ENCODE measurements around the gene ZNF544.

The ZNF544 gene

GRCh38 chr19:58203814-58204475, 24.8 kb upstream of the ZNF544 start:
- H4K20me1 ChIP-seq (ENCODE audit: insufficient read depth, low read length) = no peaks in the 10 kb centered on the region
- no peaks in the 10 kb centered on the region for H3K27me3 ChIP-seq (replicated peaks; ENCODE audit: insufficient read depth, low read length)
- no peak overlapping the region for H3K4me2 ChIP-seq (ENCODE audit: low read depth, low read length)
- no peaks in the 10 kb centered on the region for H3K4me1 ChIP-seq (ENCODE audit: low read length)
- H3K4me3 ChIP-seq (ENCODE audit: low read length) = no peak overlapping the region
- no peaks in the 10 kb centered on the region for H3F3A ChIP-seq (ENCODE audit: insufficient read depth, low read length)
- no peaks in the 10 kb centered on the region; the same call in 1 of the 2 replicates for H3K36me3 ChIP-seq (replicated peaks; ENCODE audit: insufficient read depth, low read length)
- no peak overlapping the region for H3K27ac ChIP-seq (ENCODE audit: low read length)
- H2AFZ ChIP-seq (ENCODE audit: low read length) = no peak overlapping the region
- no peaks in the 10 kb centered on the region for H3K79me2 ChIP-seq (ENCODE audit: low read length)
- H3K9me2 ChIP-seq (replicated peaks; ENCODE audit: insufficient read depth, low read length) = no peaks in the 10 kb centered on the region
- no peaks in the 10 kb centered on the region for H3K9me3 ChIP-seq (replicated peaks; ENCODE audit: insufficient read depth, low read length)
- no peak overlapping the region for H3K9ac ChIP-seq (ENCODE audit: low read length)
- TF ChIP-seq EZH2 (optimal IDR thresholded peaks at IDR 0.05; ENCODE audit: low read depth, low read length) = no peak
- no peak for TF ChIP-seq EZH2phosphoT487 (IDR thresholded peaks at IDR 0.05; ENCODE audit: low read length)
- TF ChIP-seq CTCF (IDR thresholded peaks at IDR 0.05; ENCODE audit: low read length) = no peak
- no peak for DNase-seq

DNA sequence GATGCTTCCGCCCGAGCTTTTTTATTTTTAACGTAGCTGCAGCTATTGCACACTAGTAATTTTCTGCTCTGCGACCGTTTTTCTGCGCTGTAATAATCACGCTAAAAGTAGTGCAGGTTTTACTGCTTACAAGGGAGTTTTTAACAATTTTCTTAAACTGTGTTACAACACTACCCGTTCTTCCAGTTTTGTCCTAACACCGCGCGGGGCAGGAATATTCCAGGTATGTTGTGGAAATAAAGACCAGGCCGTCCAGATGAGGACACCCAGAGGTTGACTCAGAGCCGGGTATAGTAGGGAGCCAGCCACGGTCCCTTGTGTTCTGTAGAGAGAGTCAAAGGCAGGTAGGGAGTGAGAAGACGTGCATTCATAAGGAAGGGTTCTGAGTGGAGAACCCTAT, 24.1 kb upstream of the ZNF544 start:
- Histone ChIP-seq H3K79me2 (ENCODE audit: low read length) (no peaks in the 10 kb centered on the region), H3K27ac (ENCODE audit: low read length) (no peak overlapping the region), H3K4me1 (ENCODE audit: low read length) (no peaks in the 10 kb centered on the region), H3K4me3 (ENCODE audit: low read length) (no peak overlapping the region), H3F3A (ENCODE audit: insufficient read depth, low read length) (no peaks in the 10 kb centered on the region), H3K9me2 (replicated peaks; ENCODE audit: insufficient read depth, low read length) (no peaks in the 10 kb centered on the region), H3K4me2 (ENCODE audit: low read depth, low read length) (no peak overlapping the region), H3K36me3 (replicated peaks; ENCODE audit: insufficient read depth, low read length) (no peaks in the 10 kb centered on the region; the same call in 1 of the 2 replicates), H3K9me3 (replicated peaks; ENCODE audit: insufficient read depth, low read length) (no peaks in the 10 kb centered on the region), H3K27me3 (replicated peaks; ENCODE audit: insufficient read depth, low read length) (no peaks in the 10 kb centered on the region), H4K20me1 (ENCODE audit: insufficient read depth, low read length) (no peaks in the 10 kb centered on the region), H3K9ac (ENCODE audit: low read length) (no peak overlapping the region), H2AFZ (ENCODE audit: low read length) (no peak overlapping the region)
- no peak for DNase-seq
- TF ChIP-seq CTCF (IDR thresholded peaks at IDR 0.05; ENCODE audit: low read length) = no peak
- no peak for TF ChIP-seq EZH2phosphoT487 (IDR thresholded peaks at IDR 0.05; ENCODE audit: low read length)
- TF ChIP-seq EZH2 (optimal IDR thresholded peaks at IDR 0.05; ENCODE audit: low read depth, low read length) = no peak

GRCh38 chr19:58209577-58209976, 19.1 kb upstream of the ZNF544 start:
- DNase-seq = no peak
- Histone ChIP-seq H4K20me1 (ENCODE audit: insufficient read depth, low read length) (no peaks in the 10 kb centered on the region), H2AFZ (ENCODE audit: low read length) (no peak overlapping the region), H3K27me3 (replicated peaks; ENCODE audit: insufficient read depth, low read length) (no peaks in the 10 kb centered on the region), H3K9ac (ENCODE audit: low read length) (no peak overlapping the region), H3K79me2 (ENCODE audit: low read length) (no peaks in the 10 kb centered on the region), H3K4me2 (ENCODE audit: low read depth, low read length) (no peak overlapping the region), H3K4me1 (ENCODE audit: low read length) (no peaks in the 10 kb centered on the region), H3K9me2 (replicated peaks; ENCODE audit: insufficient read depth, low read length) (no peaks in the 10 kb centered on the region), H3K27ac (ENCODE audit: low read length) (no peak overlapping the region), H3K36me3 (replicated peaks; ENCODE audit: insufficient read depth, low read length) (no peaks in the 10 kb centered on the region; the same call in 1 of the 2 replicates), H3K9me3 (replicated peaks; ENCODE audit: insufficient read depth, low read length) (no peaks in the 10 kb centered on the region), H3K4me3 (ENCODE audit: low read length) (no peak overlapping the region), H3F3A (ENCODE audit: insufficient read depth, low read length) (no peaks in the 10 kb centered on the region)
- TF ChIP-seq EZH2 (optimal IDR thresholded peaks at IDR 0.05; ENCODE audit: low read depth, low read length) (no peak), EZH2phosphoT487 (IDR thresholded peaks at IDR 0.05; ENCODE audit: low read length) (no peak), CTCF (IDR thresholded peaks at IDR 0.05; ENCODE audit: low read length) (no peak)
